Stimulated activated CD4-positive, alpha-beta T cell treated with anti-CD3 and anti-CD28 coated beads, Interleukin-1b, Interleukin-23, amount 100 ng/mL, for 4 hours (primary cell): ENCODE data around the gene MAPK4.
"Not testable (repeated sequence)": the region's sequence is repeated elsewhere in the genome, so short reads cannot be mapped to it uniquely, and the experiment has no call there.

Source experiments
- DNase-seq, 2 donors: peaks; one replicate each; pipeline ENCODE4 v3.0.0-alpha.2; 2020; ENCODE audit warnings: low read depth in 2 of 2

Gene MAPK4

GRCh38 chr18:50680966-50681365 lies 121.1 kb downstream of the MAPK4 start:
- no peak for DNase-seq

- DNase-seq: no peak
These were observed 123.0 kb downstream of the MAPK4 start for GRCh38 chr18:50682852-50683251.

GRCh38 chr18:50686409-50686808 lies 126.5 kb downstream of the MAPK4 start:
- no peak for DNase-seq

DNA sequence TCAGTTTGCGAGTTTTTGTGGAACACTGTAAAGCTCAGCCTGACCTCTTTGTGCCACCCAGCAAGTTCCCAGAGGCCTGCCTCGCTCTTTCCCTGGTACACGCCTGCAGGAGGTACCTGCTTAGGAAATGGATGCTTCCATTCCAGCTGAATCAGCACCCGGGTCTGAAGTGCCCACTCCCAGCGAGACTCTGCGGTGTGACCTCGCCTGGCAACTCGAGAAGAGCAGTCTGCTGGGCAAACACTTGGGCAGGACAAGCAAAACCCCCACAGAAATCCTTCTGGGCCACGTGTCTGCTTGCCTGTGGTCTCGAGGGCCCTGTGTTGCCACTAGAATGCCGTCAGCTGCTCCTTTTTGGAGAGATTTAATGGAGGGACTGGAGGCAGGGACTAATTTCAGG lies 127.6 kb downstream of the MAPK4 start:
- no peak for DNase-seq

DNA sequence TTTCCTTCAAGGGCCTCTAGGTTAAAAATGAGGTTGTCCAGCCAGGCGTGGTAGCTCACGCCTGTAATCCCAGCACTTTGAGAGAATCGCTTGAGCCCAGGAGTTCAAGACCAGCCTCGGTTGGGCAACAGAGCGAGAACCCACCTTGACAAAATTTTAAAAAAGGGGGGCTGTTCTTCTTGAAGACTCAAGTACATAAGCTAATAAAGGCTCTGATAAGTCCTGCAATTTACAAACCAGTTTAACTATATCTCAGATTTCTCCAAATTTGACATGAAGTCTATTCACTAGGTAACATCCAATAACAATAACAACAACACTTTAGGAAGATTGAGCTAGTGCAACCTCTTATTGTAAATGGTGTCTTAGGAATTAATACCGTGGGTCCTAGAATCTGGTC lies 129.7 kb downstream of the MAPK4 start:
- no peak for DNase-seq

DNA sequence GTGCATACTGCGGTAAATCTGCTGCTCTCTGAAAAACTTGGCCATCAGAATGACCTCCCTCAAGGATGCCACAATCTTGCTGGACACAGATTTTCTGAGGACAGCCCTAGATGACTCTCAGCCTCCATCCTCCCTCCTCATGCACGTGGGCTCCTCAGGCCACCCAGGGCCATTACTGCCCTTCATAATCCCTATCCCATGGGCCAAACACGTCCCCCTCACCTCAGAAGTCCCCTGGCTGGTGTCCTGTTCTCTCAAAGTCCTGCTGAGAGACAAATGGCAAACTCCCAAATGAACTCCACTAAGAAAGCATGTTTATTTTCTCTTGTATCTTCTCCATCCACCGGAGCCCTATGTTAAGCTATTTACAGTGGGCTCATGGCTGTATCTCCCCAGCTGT lies 134.3 kb downstream of the MAPK4 start:
- DNase-seq: no peak

DNA sequence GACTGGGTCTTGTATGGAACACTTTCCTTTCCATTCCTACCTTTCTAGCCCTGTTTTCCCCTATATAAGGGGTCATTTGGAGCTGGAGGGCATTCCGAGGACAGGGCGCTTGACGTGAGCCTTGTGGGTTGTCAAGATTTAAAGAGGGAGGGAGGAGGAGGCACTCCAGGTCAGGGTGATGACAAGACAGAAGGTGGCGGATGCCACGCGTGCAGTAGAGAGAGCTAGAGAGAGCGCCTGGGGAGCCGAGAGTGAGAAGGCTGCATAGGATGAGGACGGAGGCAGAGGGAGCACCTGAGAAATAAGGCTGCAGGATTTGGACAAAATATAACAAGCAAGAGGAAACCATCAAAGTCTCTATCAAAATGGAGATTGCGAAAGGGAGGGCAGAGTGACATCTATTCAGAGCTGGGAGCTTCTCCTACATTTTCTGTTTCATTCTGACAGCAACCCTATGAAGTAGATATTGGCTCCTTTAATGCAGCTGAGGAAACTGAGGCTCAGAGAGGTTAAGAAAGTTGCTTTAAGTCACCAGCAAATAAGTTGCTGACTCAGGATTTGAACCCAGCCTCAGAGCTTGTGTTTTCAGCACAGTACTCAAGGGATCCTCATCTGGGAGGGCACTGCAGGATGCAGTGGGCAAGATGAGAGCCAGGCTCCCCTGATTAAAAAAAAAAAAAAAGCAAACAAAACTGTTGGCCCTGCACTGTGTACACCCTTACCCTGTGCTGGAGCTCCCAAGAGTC lies 135.7 kb downstream of the MAPK4 start:
- DNase-seq: no peak

DNA sequence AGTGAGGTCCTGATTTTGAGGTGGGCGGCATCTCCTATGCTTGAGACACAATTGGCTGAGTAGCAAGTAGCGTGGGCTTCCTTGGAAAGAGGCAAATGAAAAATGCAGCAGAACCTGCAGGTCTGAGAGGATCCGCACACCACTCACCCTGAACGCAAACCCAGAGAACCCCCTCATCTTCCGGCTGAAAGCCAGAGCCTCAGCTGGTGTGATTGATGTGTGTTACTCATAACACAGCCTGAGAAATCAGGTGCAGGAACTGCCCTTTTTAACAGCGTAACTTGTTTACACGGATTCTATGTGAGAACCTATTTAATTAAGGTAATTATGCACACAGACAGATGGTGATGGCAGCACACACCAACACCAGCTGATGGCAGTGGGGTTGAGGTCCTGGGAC lies 136.5 kb downstream of the MAPK4 start:
- no peak for DNase-seq

DNA sequence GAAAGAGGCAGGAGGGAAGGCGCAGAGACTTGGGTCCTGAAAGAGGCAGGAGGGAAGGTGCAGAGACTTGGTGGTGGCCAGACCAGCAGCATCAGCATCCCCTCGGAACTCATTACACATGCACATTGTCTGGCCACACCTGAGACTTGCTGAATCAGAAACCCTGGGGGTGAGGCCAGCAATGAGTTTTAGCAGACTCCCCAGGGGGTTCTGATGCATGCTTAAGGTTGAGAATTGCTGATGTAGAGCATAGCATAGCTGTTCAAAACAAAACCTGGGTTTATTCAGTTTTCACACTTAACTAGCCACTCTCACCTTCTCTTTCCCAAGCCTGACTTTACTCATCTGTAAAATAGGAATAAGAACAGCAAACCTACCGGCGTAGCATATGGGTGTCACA lies 137.0 kb downstream of the MAPK4 start:
- no peak for DNase-seq

- no peak for DNase-seq
These were observed 137.6 kb downstream of the MAPK4 start for GRCh38 chr18:50697509-50697908.

GRCh38 chr18:50700245-50701165 lies 140.6 kb downstream of the MAPK4 start:
- no peak for DNase-seq

GRCh38 chr18:50704357-50704940 lies 144.6 kb downstream of the MAPK4 start:
- no peak for DNase-seq

DNA sequence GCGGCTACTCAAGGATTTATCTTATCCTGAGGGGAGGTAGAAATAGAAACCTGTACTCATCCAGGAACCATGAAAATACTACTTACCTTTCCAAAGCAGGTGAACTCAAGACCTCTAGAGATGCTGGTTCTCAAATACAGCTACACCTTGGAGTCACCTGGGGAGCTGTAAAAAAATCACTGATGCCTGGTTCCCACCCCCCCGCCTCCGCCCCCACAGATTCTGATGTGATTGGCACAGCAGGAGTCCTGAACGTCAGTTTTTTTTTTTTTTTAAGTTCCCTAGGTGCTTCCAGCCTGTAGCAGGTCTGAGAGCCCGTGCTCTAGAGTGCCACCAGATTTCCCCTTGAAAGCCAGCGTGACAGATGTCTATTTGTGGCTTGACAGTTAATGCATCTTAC lies 146.3 kb downstream of the MAPK4 start:
- DNase-seq: no peak

DNA sequence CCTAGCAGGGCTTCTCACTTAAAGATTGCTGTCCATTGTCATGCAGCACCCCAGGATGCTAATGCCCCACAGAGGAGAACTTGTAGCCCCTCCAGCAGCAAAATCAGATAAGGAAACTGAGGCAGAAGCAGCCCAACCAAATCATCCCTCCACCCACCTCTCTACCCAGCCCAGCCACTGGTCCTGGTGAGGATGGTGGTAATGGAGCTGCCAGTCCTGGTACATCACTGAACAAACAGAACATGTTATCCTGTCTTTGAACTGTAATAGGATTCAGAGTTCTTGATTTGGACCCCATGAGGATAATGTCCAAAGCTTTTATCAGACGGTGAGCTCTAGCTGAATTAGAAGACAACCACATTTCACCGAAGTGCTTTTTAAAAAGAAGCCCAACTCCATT lies 146.8 kb downstream of the MAPK4 start:
- DNase-seq: no peak

GRCh38 chr18:50707297-50707696 lies 147.4 kb downstream of the MAPK4 start:
- DNase-seq: not testable (repeated sequence)

DNA sequence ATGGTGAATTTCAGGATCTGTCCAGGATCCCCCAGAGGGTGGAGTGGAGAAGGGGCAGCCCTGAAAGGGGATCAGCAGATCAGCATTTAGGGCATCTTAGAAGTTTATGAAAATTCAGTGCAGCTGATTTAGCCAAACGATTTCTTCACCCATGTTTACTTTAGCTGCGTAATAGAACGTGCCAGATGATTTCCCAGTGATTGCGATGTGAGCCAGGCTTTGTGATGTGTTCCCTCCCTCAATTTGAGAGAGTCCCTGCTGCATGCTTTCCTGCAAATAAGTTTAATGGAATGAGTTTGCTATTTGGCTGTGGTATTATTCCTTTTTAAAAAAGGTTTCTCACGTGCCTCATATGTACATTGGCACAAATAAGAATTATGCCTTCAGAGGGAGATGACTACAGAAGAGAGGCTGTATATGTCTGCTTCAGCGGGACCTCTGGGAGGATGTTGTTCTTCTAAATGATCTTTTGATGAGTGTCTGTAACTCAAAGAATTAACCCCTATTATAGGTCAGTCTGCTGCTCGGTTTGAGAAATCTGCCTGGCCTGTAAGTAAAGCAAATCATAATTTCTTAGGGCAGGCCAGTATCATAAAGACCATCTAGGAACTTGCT lies 148.1 kb downstream of the MAPK4 start:
- no peak for DNase-seq

GRCh38 chr18:50709193-50709592 lies 149.3 kb downstream of the MAPK4 start:
- no peak for DNase-seq

- no peak for DNase-seq
These were observed 151.5 kb downstream of the MAPK4 start for GRCh38 chr18:50711386-50711785.

DNA sequence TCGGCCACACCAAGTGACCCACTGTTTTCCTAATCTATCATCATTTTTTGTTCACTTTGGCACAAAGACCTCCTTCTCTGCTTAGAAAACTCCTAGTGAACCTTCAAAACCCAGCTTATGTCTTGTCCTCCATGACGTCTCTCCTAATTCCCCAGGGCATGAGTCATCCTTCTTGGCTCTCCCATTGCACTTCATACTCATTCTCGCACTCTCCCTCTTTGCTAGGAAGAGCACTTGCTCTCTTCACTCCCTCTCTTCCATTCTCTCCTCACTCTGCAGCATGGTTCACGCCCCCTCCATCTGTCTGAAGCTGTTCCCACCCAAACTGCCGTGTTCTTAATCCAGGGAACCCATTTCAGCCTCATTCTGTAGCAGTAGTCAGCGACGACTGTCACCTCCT lies 156.0 kb downstream of the MAPK4 start:
- DNase-seq: no peak

- DNase-seq: no peak
These were observed 157.0 kb downstream of the MAPK4 start for GRCh38 chr18:50716902-50717301.

GRCh38 chr18:50717563-50717962 lies 157.7 kb downstream of the MAPK4 start:
- DNase-seq: no peak
